Hepatocyte (in vitro differentiated cells): Measurements from ENCODE around the gene DLX1. TPM values are rescaled to one million over a fixed set of nuclear protein-coding genes. Genes with fewer than 3 reads are reported as not detected.

Experiments
- DNase-seq: peaks from one replicate; pipeline ENCODE4 v3.0.0-alpha.2; 2016; ENCODE audit warnings: low spot score
- H2AFZ ChIP-seq: fragments of 200-600 bp; sonication (generic); 2 replicates; pipeline ENCODE4 v1.6.0; 2016; ENCODE audit warnings: antibody characterized with exemption, mild to moderate bottlenecking
- H3K27ac ChIP-seq: fragments of 200-600 bp; sonication (generic); 2 replicates; pipeline ENCODE4 v1.5.1; 2016; ENCODE audit warnings: mild to moderate bottlenecking
- H3K27me3 ChIP-seq: fragments of 200-600 bp; sonication (generic); 2 replicates; pipeline ENCODE4 v1.6.1; 2016
- H3K36me3 ChIP-seq: fragments of 200-600 bp; sonication (generic); replicated peaks from 2 replicates; pipeline ENCODE4 v1.5.1; 2016; ENCODE audit warnings: low read depth; ENCODE audit not compliant: insufficient read depth
- H3K4me1 ChIP-seq: fragments of 200-600 bp; sonication (generic); 2 replicates; pipeline ENCODE4 v1.5.1; 2016; ENCODE audit warnings: mild to moderate bottlenecking, moderate library complexity; ENCODE audit not compliant: insufficient read depth
- H3K4me2 ChIP-seq: fragments of 200-600 bp; sonication (generic); 2 replicates; pipeline ENCODE4 v1.6.0; 2016
- H3K4me3 ChIP-seq: fragments of 200-600 bp; sonication (generic); 2 replicates; pipeline ENCODE4 v1.5.1; 2016; ENCODE audit warnings: mild to moderate bottlenecking
- H3K79me2 ChIP-seq: fragments of 200-600 bp; sonication (generic); 2 replicates; pipeline ENCODE4 v1.6.0; 2017; ENCODE audit warnings: mild to moderate bottlenecking
- H3K9me2 ChIP-seq: fragments of 200-600 bp; sonication (generic); replicated peaks from 2 replicates; pipeline ENCODE4 v1.6.0; 2017; ENCODE audit warnings: mild to moderate bottlenecking; ENCODE audit not compliant: insufficient read depth
- H3K9me3 ChIP-seq: fragments of 200-600 bp; sonication (generic); 2 replicates; pipeline ENCODE4 v1.5.1; 2016; ENCODE audit warnings: low read depth, mild to moderate bottlenecking
- H4K20me1 ChIP-seq: fragments of 200-600 bp; sonication (generic); 2 replicates; pipeline ENCODE4 v1.6.0; 2016; ENCODE audit warnings: mild to moderate bottlenecking; ENCODE audit not compliant: insufficient read depth, poor library complexity, severe bottlenecking
- CTCF ChIP-seq: fragments of 200-600 bp; sonication (generic); IDR thresholded peaks from 2 replicates; pipeline ENCODE4 v1.5.1; 2016; ENCODE audit warnings: antibody characterized with exemption, mild to moderate bottlenecking; ENCODE audit not compliant: poor library complexity
- EZH2 ChIP-seq: fragments of 200-600 bp; sonication (generic); IDR thresholded peaks from 2 replicates; pipeline ENCODE4 v1.6.1; 2016; ENCODE audit warnings: antibody characterized with exemption, mild to moderate bottlenecking, borderline replicate concordance
- EZH2phosphoT487 ChIP-seq: fragments of 200-600 bp; sonication (generic); IDR thresholded peaks from one replicate; pipeline ENCODE4 v1.6.1; 2018; ENCODE audit warnings: antibody characterized with exemption, mild to moderate bottlenecking, low read depth, moderate library complexity; ENCODE audit not compliant: unreplicated experiment, severe bottlenecking
- WGBS: methylation state at CpG from one replicate; pipeline ENCODE4 v1.1.6; 2016; ENCODE audit warnings: low lambda C conversion rate; ENCODE audit errors: missing lambda C conversion rate; 5-methylcytosine and 5-hydroxymethylcytosine counted together
- polyA plus RNA-seq: library from polyadenylated mRNA; unstranded; fragments of >200 nt; fragmentation: Nextera tagmentation; extraction: Ambion mirVana; gene quantifications from 2 replicates; pipeline ENCODE4 v1.2.1, GENCODE V29; 2016
- total RNA-seq: library from RNA; depleted of rRNA; stranded (reverse); fragments of >200 nt; gene quantifications from 2 replicates; pipeline ENCODE4 v1.2.3, GENCODE V29; 2014

The DLX1 gene
- total and polyA plus RNA-seq, 2 experiments from 2014 or later = not detected

DNA sequence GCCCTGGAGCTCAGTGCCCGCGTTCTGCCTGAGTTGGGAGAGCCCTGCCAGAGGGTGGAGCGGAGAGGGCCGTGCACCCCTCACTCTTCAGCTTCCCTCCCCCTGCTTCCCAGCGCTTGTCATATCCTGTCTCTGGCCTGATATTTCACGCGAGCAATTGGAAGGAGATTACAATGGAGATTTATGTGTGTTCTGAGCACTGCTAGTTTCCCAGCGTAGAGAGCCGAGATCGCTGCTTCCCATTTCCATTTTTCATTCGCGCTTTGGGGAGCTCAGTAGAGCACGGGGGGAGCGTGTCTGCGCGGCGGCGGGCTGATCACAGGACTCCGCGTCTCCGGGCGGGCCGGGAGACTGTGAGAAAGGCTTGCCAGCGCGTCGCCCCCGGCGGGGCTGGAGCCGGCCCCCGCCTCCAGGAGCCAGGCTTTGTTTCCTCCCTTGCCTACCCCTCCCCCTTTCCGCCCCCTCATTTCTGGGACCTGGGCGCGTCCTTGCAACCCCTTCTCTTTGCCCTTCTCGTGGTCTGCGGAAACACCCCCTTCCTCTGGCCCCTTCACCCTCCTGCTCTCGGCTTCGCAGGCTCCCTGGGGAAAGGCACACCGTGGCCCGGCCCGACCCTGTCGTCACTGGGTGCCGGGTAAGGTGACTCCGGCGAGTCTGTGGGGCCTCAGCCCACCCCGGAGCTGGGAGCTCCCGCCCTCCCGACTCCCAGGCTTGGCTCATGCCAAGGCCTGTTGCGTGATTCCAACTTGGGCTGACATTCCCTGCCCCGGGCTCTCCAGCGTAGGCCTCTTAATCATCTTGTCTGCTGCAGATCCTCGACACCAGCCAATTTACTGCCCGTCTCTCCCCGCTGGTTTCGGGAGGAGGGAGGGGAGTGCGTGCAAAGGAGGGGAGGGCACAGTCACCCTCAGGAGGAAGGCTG, 11.6 kb downstream of the DLX1 start:
- H3K4me2 ChIP-seq = peak overlapping the region; percentile 93
- H4K20me1 ChIP-seq = no peaks in the 10 kb centered on the region
- TF ChIP-seq EZH2 (peak; percentile 65), EZH2phosphoT487 (peak; percentile 56), CTCF (no peak)
- H3K27ac ChIP-seq = no peak overlapping the region
- H3K4me1 ChIP-seq = peaks cover 56% of the 10 kb centered on the region
- no peaks in the 10 kb centered on the region for H3K9me2 ChIP-seq
- H3K36me3 ChIP-seq = no peaks in the 10 kb centered on the region
- 2% methylated on average over 47 of the region's 55 CpGs for WGBS
- peak; percentile 49 for DNase-seq
- H3K4me3 ChIP-seq = peak overlapping the region; percentile 19
- H2AFZ ChIP-seq = peak overlapping the region; percentile 47
- H3K79me2 ChIP-seq = no peaks in the 10 kb centered on the region
- H3K27me3 ChIP-seq = peaks cover 98% of the 10 kb centered on the region
- H3K9me3 ChIP-seq = no peaks in the 10 kb centered on the region

DNA sequence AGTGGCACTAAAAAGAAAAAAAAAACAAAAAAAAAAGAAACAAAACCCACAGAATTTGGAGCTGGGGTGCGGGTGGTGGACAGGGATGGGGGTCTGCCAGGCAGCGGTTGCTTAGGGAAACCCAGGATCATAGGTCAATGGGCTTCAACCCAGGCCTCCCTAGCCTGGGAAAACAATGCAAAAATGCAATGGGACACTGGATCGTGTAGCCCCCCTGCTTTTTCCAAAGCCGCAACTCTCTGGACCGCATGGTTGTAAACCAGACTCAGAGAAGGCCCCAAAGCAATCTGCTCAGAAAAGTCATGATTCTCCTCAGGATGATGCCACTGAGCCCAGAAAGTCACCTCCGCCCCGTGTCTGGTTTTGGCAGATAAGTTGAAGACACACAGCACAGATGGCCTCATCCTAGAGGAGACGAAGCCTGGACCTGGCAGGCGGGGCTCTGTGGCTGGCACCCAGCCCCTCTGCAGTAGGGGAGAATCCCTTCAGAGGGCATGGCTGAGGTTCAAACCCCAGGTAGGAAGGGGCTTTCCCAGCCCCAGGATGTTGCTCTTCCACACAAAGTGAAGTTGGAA, 12.3 kb downstream of the DLX1 start:
- WGBS = 36% methylated on average over 9 of the region's 9 CpGs
- Histone ChIP-seq H3K27ac (no peak overlapping the region), H3K9me2 (no peaks in the 10 kb centered on the region), H3K4me1 (peaks cover 63% of the 10 kb centered on the region), H3K36me3 (no peaks in the 10 kb centered on the region), H3K4me2 (peak overlapping the region; percentile 93), H4K20me1 (no peaks in the 10 kb centered on the region), H3K27me3 (peaks cover 97% of the 10 kb centered on the region), H3K4me3 (no peak overlapping the region), H3K9me3 (no peaks in the 10 kb centered on the region), H2AFZ (no peak overlapping the region), H3K79me2 (no peaks in the 10 kb centered on the region)
- no peak for DNase-seq
- no peak for TF ChIP-seq CTCF
- TF ChIP-seq EZH2 = peak; percentile 15
- peak; percentile 62 for TF ChIP-seq EZH2phosphoT487

GRCh38 chr2:172098287-172098649, 13.0 kb downstream of the DLX1 start:
- H2AFZ ChIP-seq = no peak overlapping the region
- H3K27me3 ChIP-seq = peaks cover 96% of the 10 kb centered on the region

More at GRCh38 chr2:172098287-172098649, 13.0 kb downstream of the DLX1 start:
- Histone ChIP-seq H3K4me3 (no peak overlapping the region), H3K9me3 (no peaks in the 10 kb centered on the region), H4K20me1 (no peaks in the 10 kb centered on the region), H3K27ac (no peak overlapping the region), H3K9me2 (no peaks in the 10 kb centered on the region), H3K4me2 (peak overlapping the region; percentile 96), H3K36me3 (no peaks in the 10 kb centered on the region), H3K4me1 (peaks cover 63% of the 10 kb centered on the region), H3K79me2 (no peaks in the 10 kb centered on the region)
- DNase-seq = no peak
- WGBS = 46% methylated on average over 1 of the region's 1 CpG
- TF ChIP-seq EZH2 = no peak
- no peak for TF ChIP-seq CTCF
- TF ChIP-seq EZH2phosphoT487 = no peak
